ENCODE data around the gene OR6K6.

The OR6K6 gene

GRCh38 chr1:158754420-158754819 lies at the start of gene OR6K6:
Gene OR6K6, plus strand, starts transcription at chr1:158754720. Its CDS starts 168 bp downstream, at chr1:158754888.
- DNase-seq (ENCODE audit: low read depth in 2 of 2): no peak

GRCh38 chr1:158706096-158706495 lies 48.4 kb upstream of the OR6K6 start:
- DNase-seq (ENCODE audit: low read depth in 2 of 2): no peak

- DNase-seq (ENCODE audit: low read depth in 2 of 2): no peak
Observed at GRCh38 chr1:158711098-158711497, 43.4 kb upstream of the OR6K6 start.

GRCh38 chr1:158714754-158715153 lies 39.8 kb upstream of the OR6K6 start:
- no peak for DNase-seq (ENCODE audit: low read depth in 2 of 2)

- no peak for DNase-seq (ENCODE audit: low read depth in 2 of 2)
Observed at GRCh38 chr1:158716335-158716734, 38.2 kb upstream of the OR6K6 start.

- DNase-seq (ENCODE audit: low read depth in 2 of 2): no peak
Observed at GRCh38 chr1:158717344-158717743, 37.2 kb upstream of the OR6K6 start.

GRCh38 chr1:158719664-158720063 lies 34.9 kb upstream of the OR6K6 start:
- no peak for DNase-seq (ENCODE audit: low read depth in 2 of 2)

- no peak for DNase-seq (ENCODE audit: low read depth in 2 of 2)
Observed at GRCh38 chr1:158720620-158721019, 33.9 kb upstream of the OR6K6 start, which contains the start of gene OR6K3. Gene OR6K3, minus strand, starts transcription at chr1:158720720. Its CDS starts 2,605 bp downstream, at chr1:158718115.

GRCh38 chr1:158724442-158724841 lies 30.1 kb upstream of the OR6K6 start:
- no peak for DNase-seq (ENCODE audit: low read depth in 2 of 2)

GRCh38 chr1:158728510-158729225 lies 25.9 kb upstream of the OR6K6 start:
- no peak for DNase-seq (ENCODE audit: low read depth in 2 of 2)

GRCh38 chr1:158730453-158730852 lies 24.1 kb upstream of the OR6K6 start:
- no peak for DNase-seq (ENCODE audit: low read depth in 2 of 2)

- no peak for DNase-seq (ENCODE audit: low read depth in 2 of 2)
Observed at GRCh38 chr1:158731707-158732106, 22.8 kb upstream of the OR6K6 start.

- DNase-seq (ENCODE audit: low read depth in 2 of 2): no peak
Observed at GRCh38 chr1:158732524-158732923, 22.0 kb upstream of the OR6K6 start.

- DNase-seq (ENCODE audit: low read depth in 2 of 2): no peak
Observed at GRCh38 chr1:158735848-158736247, 18.7 kb upstream of the OR6K6 start.

- DNase-seq (ENCODE audit: low read depth in 2 of 2): no peak
Observed at GRCh38 chr1:158752155-158752712, 2.3 kb upstream of the OR6K6 start.

GRCh38 chr1:158771950-158772866 lies 17.7 kb downstream of the OR6K6 start, which contains the start of gene OR6N1:
Gene OR6N1, minus strand, starts transcription at chr1:158772195. Its CDS starts 5,513 bp downstream, at chr1:158766682.
- DNase-seq (ENCODE audit: low read depth in 2 of 2): no peak

- no peak for DNase-seq (ENCODE audit: low read depth in 2 of 2)
Observed at GRCh38 chr1:158781104-158781503, 26.6 kb downstream of the OR6K6 start, which contains the start of gene OR6N2. Gene OR6N2, minus strand, starts transcription at chr1:158781204. Its CDS starts 3,569 bp downstream, at chr1:158777635.

- DNase-seq (ENCODE audit: low read depth in 2 of 2): peak in 1 of 2 donors; percentile 1
Observed at GRCh38 chr1:158793604-158794003, 39.1 kb downstream of the OR6K6 start.

GRCh38 chr1:158794247-158794646 lies 39.7 kb downstream of the OR6K6 start:
- DNase-seq (ENCODE audit: low read depth in 2 of 2): no peak

- DNase-seq (ENCODE audit: low read depth in 2 of 2): no peak
Observed at GRCh38 chr1:158798531-158798930, 44.0 kb downstream of the OR6K6 start.

GRCh38 chr1:158799689-158800088 lies 45.2 kb downstream of the OR6K6 start:
- no peak for DNase-seq (ENCODE audit: low read depth in 2 of 2)

GRCh38 chr1:158800526-158800925 lies 46.0 kb downstream of the OR6K6 start:
- DNase-seq (ENCODE audit: low read depth in 2 of 2): no peak
